DND-41 (cell line): ENCODE results near the gene GPC6.

Experiments used
- CTCF ChIP-seq: IDR thresholded peaks from 2 replicates; pipeline ENCODE4 v1.5.1; 2012; ENCODE audit warnings: borderline replicate concordance, low read length, moderate library complexity, mild to moderate bottlenecking; ENCODE audit not compliant: poor library complexity, severe bottlenecking; ENCODE audit errors: extremely low read depth
- EZH2 ChIP-seq: IDR thresholded peaks from 3 replicates; pipeline ENCODE4 v1.6.1; 2012; ENCODE audit warnings: borderline replicate concordance, low read depth, mild to moderate bottlenecking, moderate library complexity, low read length, inconsistent platforms; ENCODE audit not compliant: severe bottlenecking

- TF ChIP-seq EZH2 (no peak), CTCF (no peak)
These were observed 894.3 kb downstream of the GPC6 start for GRCh38 chr13:94120878-94121277.
